Body of pancreas (tissue), 4 donors: ENCODE data around the gene SV2B.

Experiments
- CTCF ChIP-seq, 7 experiments: fragments of 450-650 bp in 4 of 7; fragments of 200-600 bp in 3 of 7; sonication (generic) in 3 of 7; IDR thresholded peaks; one replicate each; pipeline ENCODE4 v1.5.1; 2016 to 2019; ENCODE audit warnings: antibody characterized with exemption in 7 of 7
- POLR2A ChIP-seq, 3 donors: fragments of 450-650 bp; IDR thresholded peaks; one replicate each; pipeline ENCODE4 v1.6.1; 2016; ENCODE audit warnings: antibody characterized with exemption in 3 of 3, mild to moderate bottlenecking in 2 of 3

- TF ChIP-seq CTCF (IDR thresholded peaks at IDR 0.05): no peak
- TF ChIP-seq POLR2A (IDR thresholded peaks at IDR 0.05): no peak
Observed at GRCh38 chr15:91234759-91235158, 134.7 kb downstream of the SV2B start.
